ENCODE measurements around the gene TP73.

DNA sequence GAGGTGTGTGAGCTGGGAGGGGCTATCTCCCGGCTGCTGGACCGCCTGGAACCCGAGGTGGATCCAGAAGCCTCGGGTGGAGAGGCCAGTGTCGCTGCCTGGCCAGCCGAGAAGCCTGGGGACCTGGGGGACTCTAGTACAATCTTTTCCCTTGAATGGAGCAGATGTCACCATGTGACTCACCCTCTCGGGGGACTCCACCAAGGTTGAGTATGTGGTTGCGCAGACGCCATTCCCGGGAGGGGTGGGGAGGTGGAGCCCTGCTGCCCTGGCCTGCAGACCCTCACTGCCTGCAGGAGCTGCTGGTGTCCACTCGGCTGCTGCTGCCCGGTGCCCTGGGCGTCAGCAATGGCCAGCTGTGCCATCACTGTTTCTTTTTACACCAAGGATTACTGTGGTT, 40.3 kb downstream of the TP73 start:
- TF ChIP-seq, protein P1, sequence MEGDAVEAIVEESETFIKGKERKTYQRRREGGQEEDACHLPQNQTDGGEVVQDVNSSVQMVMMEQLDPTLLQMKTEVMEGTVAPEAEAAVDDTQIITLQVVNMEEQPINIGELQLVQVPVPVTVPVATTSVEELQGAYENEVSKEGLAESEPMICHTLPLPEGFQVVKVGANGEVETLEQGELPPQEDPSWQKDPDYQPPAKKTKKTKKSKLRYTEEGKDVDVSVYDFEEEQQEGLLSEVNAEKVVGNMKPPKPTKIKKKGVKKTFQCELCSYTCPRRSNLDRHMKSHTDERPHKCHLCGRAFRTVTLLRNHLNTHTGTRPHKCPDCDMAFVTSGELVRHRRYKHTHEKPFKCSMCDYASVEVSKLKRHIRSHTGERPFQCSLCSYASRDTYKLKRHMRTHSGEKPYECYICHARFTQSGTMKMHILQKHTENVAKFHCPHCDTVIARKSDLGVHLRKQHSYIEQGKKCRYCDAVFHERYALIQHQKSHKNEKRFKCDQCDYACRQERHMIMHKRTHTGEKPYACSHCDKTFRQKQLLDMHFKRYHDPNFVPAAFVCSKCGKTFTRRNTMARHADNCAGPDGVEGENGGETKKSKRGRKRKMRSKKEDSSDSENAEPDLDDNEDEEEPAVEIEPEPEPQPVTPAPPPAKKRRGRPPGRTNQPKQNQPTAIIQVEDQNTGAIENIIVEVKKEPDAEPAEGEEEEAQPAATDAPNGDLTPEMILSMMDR (IDR thresholded peaks at IDR 0.05; ENCODE audit: low read depth, low read length): no peak
- no peak for TF ChIP-seq EZH2phosphoT487 (IDR thresholded peaks at IDR 0.05; ENCODE audit: low read depth)
